ENCODE results near the gene YPEL1. TPM values are rescaled to one million over a fixed set of nuclear protein-coding genes. Genes with fewer than 3 reads are reported as not detected.

Gene YPEL1, protein sequence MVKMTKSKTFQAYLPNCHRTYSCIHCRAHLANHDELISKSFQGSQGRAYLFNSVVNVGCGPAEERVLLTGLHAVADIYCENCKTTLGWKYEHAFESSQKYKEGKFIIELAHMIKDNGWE
- total RNA-seq: 9.1 TPM

DNA sequence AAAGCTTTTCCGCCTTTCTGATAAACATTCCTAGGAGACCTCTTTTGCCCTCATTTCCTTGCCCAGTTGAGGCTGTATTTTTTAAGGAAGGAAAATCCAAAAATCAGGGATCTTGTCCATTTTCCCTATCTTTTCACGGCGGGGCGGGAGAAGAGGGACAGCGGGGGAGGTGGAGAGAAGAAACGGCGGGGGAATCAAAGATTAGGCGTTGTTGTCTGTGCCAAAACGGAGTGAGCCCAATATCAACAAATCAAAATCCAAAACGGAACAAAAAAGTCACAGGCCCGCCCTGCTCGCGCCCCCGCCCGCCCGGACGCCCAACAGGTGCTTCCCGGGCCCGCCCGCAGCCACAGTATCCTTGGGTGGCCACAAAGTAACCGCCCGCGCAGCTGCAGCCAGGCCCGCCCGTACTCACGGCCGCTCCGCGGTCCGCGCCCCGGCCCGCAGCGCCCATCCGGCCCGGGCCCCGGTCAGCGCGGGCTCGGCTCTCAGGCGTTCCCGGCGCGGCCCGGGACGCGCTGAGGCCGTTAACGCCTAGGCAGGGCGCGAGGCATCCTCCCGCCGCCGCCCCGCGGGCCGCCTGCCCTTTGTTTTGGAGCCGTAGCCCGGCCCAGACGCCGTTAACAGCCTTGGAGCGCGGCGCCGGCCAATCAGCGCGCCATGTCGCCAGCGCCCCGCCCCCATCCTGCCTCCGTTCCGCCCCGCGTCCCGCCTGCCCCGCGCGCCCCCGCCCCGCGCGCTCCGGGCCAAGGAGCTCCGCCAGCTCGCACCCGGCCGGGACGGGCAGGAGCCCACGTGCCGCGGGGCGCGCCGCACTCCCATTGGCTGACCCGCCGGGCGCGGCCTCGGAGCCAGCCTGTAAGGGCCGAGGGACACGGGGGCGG, at the start of gene YPEL1:
TSS of gene YPEL1 (minus strand) at position 595 of the 884 bp plus-strand sequence. CDS start 25,050 bp downstream, outside the sequence.
- DNase-seq: peak; percentile 98

DNA sequence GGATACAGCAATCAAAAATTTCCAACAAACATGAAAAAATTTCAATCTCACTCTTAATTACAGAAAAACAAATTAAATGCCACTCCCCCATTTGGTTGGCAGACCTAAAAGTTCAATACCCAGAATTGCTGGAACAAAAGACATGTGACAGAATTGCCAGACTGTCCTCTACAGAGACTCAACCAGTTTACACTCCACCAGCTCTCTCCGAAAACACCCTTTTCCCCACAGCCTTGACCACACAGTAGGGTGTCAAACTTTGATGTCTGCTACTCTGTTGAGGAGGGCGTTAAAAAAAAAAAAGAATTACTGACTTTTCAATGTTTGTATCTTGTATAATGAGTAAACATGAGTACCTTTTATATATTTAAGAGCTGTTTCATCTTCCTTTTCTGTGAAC, 44.7 kb upstream of the YPEL1 start:
- no peak for DNase-seq

DNA sequence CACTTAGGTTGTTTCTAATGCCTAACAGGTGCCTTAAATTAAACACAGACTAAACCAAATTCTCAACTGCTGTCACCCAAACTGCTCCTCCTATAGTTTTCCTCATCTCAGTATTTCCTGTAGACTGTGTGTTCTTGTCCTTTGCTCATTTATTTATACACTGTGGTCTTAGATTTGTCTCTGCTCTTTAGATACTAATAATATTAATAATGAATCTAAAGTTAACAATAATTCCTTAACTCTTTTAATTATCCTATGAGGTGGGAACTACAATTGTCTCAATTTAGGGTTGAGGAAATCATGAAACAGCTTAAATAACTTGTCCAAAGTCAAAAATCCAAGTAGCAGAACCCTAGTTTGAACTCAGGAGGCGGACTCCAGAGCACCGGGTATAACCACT, 43.9 kb upstream of the YPEL1 start:
- no peak for DNase-seq

DNA sequence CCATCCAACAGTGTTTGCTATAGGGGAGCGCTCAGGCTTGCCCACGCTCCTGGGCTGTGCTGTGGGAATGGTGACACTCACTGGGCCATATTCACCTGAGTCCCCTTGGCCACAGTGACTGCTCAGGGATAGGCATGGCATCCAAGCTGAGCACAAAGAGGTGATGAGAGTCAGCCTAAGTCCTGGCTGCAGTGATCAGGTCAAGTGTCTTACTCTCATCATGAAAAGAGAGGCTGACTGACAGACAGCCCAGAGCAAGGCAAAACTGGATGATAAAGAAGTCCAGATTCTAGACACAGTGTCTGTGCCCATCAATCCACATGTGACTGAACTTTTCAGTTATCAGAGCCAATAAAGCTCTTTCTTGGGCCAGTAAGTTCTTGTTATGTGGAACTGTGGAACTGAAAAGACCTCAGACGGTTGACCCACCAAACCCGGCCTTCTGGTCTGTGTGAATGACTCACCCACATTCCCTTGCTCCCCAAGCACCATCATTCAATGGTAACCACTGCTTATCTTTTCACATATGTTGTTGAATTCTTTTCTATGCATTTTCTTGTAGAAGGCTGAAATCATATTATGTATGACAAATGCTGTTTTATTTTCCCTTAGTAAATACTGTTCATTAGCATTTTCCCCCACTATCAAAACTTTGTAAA, 43.2 kb upstream of the YPEL1 start:
- no peak for DNase-seq

DNA sequence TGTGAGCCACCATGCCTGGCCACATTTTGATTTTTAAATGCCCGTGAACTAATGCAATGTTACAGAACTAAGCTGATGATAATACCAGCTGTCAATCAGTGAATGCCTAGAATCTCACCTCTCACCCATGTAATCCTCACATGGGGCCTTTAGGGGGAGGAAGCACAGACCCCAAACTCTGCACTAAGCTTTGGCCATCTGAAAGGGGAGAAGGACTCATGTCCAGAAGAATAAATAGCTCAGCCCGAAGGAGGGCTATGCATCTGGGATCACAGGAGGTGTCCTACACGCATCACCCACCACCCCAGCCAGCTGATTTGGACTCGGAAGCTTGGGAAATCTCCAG, 36.0 kb upstream of the YPEL1 start:
- DNase-seq: no peak

DNA sequence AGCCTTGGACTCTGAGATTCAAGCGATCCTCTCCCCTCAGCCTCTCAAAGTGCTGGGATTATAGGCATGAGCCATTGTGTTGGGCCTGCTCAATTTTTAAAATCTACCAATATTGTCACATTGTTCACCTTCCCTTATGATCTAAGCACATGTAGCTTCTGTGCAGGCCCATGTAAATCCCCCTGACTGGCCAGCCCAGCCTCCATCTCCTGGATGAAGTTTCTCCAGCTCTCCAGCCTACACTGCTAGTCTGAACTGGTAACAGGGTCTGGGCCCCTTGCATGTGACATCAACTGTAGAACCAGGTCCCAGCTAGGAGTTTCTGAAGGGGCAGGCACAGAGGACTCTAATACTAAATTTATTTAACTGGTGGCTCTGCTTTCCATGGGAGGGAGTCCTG, 32.8 kb upstream of the YPEL1 start:
- no peak for DNase-seq

DNA sequence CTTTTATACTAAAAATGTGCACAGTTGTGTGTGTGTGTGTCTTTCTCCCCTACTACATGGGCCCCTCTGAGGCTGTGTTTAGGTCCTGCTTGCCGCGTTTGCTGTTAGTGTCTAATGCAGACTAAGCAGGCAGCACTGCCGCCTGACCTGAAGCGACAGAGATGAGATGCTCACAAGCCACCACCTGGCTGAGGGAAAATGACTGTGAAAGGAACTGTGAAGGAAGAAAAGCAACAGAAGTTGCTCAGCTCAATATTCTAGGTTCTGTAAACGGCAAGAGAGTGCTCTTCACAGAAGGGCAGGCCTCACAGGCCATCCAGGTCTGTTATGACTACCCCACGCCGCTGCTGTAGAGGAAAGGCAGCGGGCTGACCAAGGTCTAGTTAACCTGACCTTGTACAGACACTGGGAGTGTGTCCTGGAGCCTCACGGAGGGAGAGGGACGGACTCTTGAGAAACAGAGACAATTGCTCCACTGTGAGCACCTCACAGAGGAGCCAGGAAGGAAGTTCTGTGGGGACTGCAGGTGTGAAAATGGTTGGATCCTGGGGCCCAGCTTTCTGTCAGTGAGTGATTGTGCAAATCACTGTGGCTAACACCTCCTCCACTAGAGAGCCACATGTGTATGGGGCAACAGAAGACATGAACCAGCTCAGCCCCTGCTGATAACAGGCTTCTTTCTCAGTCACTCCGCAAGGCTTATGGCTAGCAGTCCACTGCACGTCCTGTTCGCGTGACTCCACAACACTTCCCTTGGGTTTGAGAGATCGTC, 31.3 kb upstream of the YPEL1 start:
- DNase-seq: no peak

DNA sequence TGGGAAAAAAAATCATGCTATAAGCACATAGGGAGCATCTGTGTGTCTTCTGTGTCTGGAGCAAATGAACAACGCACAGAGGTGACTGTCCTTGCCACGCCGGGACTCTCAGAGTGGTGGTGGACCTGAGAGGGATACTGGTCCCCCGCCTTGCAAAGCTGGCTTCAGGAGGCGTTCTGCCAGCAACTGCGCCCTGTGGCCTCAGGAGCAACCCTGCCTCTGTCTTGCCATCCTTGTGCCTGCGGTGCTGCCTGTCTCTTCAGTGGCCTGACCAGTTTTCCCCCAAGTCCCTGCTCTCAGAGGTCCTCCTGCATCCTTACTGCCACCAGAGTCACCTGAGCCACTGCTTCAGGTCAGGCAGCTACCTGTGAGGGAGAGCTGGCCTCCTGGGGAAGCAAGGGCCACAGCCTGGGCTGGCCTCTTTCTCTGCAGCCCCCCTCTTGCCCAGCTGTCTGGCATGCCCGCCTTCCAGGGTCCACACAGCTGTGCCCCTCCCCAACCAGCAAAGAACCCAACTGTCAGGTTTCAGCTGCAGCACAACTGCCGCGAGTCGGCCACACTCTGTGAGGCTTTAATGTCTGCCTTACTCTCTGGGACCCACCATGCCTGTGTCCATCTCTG, 30.4 kb upstream of the YPEL1 start:
- DNase-seq: no peak

DNA sequence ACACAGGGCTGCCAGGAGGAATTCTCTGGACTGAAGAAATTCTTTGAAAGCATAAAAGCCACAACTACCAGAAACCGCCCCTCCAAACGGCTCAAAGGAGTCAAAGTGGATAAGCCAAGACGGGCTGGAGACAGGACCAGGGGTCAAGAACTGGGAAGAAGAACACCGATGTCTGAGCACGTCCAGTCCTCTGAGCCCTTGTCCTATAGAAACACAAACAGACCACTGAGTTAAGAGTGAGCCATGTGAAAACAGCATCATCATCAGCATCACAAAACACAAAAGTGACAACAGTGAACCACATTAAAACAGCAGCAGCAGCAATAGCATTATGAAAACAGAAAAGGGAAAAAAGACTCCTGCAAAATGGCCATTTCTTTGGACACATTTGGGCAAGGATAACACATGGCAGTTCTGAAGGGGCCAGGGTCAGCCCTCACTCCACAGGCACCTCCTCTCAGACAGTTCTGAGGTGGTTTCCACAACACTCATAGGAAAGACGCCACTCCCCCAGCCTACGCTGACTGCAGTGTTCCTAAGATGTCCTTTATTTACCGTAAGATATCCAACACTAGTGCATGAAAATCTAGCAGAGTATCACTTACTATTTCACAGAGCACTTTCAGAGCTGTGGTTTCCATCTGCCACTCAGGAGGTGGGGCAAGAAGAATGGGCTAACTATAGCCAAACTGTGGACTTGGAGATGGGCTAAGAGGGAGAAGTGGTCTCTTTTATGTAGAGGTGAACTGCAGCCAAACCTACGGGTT, 28.6 kb upstream of the YPEL1 start:
- DNase-seq: no peak

DNA sequence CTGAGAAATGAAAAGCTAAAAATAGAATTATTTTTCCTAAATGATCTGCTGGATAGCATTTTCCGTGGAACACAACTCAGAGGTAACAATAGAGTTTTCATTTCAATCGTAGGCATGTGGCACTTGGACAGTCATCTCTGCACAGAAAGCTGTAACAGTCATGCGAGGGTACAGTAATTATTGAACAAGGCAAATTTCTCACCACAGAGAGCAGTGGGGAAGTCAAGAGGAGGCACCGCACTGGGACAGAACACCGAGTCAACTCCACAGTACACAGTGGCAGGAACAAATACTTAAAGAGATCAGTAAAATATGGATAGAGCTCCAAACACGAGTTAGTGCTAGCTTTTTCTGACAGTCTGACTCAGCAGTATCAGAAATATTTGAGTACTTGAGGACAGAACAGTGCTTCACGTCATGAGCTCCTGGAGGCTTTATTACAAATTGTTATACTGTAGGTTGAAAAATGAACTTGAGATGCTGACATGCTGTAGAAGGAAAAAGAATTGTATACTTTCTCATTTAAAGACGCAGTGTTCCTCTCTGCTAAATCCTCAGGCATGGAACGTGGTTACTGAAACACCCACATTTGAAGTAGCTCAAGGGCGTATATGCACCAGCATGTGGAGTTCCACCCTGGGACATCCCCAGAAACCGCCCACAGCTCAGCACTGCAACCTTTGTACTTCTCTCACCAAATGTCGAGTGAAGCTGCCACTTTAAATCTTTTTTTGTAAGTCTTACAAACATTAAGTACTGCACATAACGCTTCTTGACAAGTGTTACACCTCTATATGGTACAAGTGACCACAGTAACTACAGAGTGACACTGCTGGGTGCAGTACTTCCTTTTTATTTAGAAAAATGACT, 27.4 kb upstream of the YPEL1 start:
- no peak for DNase-seq

DNA sequence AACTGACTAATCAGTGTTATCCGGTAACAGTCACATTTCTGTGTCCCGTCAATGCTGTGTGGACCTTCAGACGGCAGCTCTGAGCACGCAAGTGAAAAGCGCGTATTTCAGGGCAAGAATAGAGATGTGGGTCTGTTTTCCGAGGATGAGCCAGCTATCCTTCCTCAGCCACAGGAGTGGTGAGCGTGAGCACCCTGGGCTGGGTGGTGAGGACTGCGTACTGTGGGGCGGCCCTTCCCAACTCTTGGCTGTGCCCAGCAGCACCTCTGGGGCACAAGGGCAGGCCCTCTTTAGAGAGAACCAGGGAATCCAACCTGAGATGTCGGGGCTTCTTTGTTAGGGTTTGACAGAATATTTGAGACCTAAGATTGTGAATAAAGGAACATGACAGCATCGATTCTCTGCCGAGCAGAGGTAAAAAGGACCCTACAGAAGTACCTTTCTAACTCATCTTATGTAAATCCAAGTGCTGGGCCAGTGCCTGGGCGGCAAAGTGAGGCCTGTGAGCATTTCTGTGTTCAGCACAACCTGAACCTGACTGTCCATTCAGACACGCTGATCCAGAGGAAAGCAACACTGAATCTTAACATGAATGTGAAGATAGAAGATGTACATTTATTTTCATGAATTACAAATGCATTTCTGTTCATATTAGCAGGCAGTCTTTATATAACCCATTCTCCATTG, 26.5 kb upstream of the YPEL1 start:
- no peak for DNase-seq

DNA sequence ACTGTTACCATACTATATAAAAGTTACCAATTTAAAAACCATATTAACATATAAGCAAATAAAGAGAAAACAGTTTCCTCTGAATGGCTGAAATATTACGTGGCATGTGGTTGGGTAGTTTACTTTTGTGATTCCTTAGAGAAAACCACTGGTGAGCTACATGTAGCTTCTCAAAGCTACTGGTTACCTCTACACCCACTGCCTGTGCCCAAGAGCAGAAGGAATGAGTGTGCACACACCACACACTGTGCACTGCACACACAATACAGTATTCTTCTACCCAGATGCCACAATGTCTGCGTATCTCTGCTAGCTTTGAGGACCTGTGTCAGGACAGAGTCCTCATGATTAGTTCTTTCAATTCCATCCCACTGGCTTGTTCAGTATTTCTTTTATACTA, 25.5 kb upstream of the YPEL1 start:
- DNase-seq: no peak

DNA sequence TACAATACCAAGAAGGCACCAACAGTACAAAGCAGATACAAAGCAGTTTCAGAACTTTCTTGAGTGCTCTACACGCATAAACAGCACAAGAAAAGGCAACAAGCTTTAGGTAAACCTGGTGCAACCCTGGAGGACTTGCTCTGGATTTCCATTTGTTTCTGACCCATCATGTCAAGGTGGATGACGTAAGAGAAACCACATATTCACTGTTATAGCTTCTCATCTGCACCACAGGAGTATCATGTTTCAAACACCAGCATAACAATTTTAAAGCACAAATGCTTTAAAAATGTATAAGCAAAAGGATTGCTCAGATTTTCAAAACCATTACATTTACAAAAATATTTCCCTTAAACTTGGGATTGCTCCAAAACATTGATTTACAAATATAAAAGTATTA, 25.0 kb upstream of the YPEL1 start:
- no peak for DNase-seq

DNA sequence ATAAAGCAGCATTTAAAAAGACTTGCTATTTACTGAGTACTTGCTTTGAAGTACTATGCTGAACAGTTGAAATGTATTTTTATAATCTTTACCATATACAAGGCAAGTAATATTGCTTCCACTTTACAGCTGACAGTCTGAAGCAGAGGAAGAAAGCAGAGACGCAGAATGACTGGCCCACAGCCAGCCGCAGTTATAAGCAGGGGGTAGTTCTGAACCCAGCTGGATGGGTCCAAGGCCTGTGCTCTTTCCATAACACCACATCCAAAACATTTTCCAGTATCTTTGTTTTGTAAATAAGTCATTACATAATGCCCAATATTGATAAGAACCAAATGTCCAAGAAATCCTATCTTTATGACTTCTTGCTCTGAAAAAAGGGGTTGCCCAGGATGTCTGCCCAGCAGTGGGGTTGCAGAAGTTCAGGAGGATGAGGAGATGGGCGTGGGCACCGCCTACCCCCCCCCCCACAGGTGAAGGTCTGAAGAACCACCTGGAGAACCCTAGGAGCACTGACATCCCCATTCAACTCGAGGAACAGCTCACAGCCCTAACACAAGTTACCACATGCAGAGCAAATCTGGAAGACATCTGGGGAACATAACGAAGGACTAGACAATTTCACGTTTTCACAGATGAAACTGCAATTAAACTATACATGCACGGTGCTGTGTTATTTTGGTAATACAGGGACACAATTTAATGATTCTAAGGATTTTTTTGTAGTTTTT, 24.2 kb upstream of the YPEL1 start:
- no peak for DNase-seq

DNA sequence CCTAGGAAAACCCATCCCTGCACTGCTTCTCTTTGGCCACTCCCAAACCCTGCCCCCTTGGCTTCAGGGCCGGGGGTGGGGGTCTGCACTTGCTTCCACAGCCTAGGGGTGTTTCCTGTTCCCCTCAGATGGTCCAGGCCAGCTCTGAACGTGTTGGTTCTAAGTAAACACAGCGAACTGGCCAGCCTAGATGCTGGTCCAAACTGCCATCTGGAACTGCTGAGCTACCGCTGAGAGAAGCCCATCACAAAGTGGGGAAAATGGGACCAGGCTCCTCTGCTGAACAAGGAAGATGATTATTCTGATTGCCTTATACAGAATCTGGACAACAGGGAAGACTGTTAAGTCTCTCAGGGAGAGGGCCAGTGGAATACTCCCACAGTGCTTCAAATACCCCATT, 23.5 kb upstream of the YPEL1 start:
- no peak for DNase-seq

DNA sequence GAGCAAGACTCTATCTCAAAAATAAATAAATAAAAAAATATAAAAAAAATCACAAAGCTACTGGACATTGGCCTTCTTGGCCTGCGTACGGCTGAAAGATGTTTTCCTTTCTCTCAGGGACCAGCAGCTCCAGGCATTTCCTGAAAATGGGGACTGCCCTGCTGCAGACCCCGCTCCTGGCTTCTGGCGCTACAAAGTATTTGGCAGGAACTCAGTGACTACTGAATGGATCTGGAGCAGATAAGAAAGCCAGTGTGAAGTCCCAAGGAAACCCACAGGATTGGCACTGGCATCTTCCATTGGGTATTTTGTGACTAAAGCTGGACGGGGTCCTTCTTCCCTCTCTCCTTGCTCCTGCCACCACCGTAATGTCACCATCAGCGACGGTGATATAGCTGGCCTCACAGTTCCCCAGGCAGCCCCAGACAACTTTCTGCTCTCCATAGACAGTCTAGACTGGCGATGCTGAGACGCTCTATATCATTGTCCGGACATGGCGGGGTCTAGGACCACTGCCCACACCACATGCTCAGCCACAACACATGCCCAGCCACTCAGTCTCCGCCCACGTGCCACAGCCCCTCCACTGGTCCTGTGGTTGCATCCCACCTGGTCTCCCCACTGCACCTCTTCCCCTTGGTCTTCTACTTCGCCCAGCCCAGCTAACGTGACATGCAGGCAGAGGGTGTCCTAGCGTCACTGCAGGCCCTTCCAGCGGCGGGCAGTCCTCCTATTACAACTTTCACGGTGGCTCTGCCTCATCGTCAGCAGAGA, 22.7 kb upstream of the YPEL1 start:
- DNase-seq: no peak

DNA sequence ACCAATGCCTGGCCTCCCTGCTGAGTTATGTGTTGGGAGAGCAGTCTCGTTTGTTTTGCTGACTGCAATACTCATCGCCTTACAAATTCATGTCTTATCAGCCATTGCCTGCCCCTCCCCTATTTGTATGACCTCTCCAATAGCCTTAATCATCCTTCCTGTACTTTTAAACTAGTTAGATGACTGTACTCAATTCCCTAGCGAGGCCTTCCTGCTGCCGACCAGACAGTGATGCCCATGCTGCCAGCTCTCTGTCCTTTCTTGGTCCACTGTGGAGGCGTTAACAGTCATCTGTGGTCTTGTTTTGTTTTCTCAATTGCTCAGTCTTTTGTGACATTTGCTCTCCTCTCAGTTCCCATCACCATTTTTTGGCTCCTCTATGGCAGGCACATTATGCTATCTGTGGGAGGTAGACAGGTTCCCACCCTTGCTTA, 20.3 kb upstream of the YPEL1 start:
- DNase-seq: no peak

DNA sequence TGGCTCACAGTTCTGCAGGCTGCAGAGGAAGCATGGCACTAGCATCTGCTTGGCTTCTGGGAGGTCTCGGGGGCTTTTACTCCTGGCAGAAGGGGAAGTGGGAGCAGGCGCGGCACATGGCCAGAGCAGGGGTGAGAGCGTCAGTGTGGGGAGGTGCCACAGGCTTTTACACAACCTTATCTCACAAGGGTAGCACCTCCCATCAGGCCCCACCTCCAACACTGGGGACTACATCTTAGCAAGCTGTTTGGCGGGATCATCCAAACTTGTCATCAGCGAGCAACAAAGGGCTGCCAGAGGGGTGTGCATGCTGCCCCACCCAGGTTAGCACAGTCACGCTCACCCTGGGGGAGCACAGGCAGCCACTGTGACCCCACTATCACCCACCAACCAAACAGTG, 18.9 kb upstream of the YPEL1 start:
- peak; percentile 73 for DNase-seq

Measured in tongue (tissue), 2 donors.